ENCODE measurements around the gene SLC14A1. TPM values are rescaled to one million over a fixed set of nuclear protein-coding genes. Genes with fewer than 3 reads are reported as not detected.

The SLC14A1 gene
- total and polyA plus RNA-seq, 2 donors (not counting 1 experiment from before 2014, with no cell fraction given) = 5.8 to 6.4 TPM

GRCh38 chr18:45741056-45741455 lies 17.1 kb downstream of the SLC14A1 start:
- no peak for TF ChIP-seq EZH2 (IDR thresholded peaks at IDR 0.05; ENCODE audit: borderline replicate concordance, insufficient read depth, low read depth, low read length, poor library complexity, severe bottlenecking)
- TF ChIP-seq, protein P1, sequence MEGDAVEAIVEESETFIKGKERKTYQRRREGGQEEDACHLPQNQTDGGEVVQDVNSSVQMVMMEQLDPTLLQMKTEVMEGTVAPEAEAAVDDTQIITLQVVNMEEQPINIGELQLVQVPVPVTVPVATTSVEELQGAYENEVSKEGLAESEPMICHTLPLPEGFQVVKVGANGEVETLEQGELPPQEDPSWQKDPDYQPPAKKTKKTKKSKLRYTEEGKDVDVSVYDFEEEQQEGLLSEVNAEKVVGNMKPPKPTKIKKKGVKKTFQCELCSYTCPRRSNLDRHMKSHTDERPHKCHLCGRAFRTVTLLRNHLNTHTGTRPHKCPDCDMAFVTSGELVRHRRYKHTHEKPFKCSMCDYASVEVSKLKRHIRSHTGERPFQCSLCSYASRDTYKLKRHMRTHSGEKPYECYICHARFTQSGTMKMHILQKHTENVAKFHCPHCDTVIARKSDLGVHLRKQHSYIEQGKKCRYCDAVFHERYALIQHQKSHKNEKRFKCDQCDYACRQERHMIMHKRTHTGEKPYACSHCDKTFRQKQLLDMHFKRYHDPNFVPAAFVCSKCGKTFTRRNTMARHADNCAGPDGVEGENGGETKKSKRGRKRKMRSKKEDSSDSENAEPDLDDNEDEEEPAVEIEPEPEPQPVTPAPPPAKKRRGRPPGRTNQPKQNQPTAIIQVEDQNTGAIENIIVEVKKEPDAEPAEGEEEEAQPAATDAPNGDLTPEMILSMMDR (IDR thresholded peaks at IDR 0.05) = no peak
- Mint-ChIP-seq H3K4me3 (no peak overlapping the region), H3K4me1 (no peaks in the 10 kb centered on the region), H3K27ac (no peak overlapping the region), H3K27me3 (no peaks in the 10 kb centered on the region), H3K9me3 (ENCODE audit: insufficient read depth) (no peaks in the 10 kb centered on the region)
- Histone ChIP-seq H3K9ac (ENCODE audit: low read length) (no peak overlapping the region), H3K4me3 (ENCODE audit: control extremely low read depth in 1 of 5, extremely low read depth in 1 of 5, insufficient read depth in 1 of 5, low read depth in 2 of 5, low read length in 4 of 5) (no peak overlapping the region), H3K4me2 (replicated peaks; ENCODE audit: low read depth, low read length, poor library complexity, severe bottlenecking) (no peak overlapping the region), H4K20me1 (ENCODE audit: control insufficient read depth, insufficient read depth, low read length, poor library complexity, severe bottlenecking) (no peaks in the 10 kb centered on the region), H3K27ac (ENCODE audit: low read length in 2 of 2) (no peak overlapping the region), H3K79me2 (ENCODE audit: control insufficient read depth, insufficient read depth, low read length) (no peaks in the 10 kb centered on the region), H3K36me3 (replicated peaks in 1 of 2; ENCODE audit: control extremely low read depth in 1 of 2, control insufficient read depth in 1 of 2, extremely low read depth in 1 of 2, insufficient read depth in 2 of 2, low read length in 1 of 2) (peaks cover 4 to 6% of the 10 kb centered on the region in 2 experiments), H3K27me3 (replicated peaks in 1 of 4; ENCODE audit: control extremely low read depth in 1 of 4, control insufficient read depth in 3 of 4, insufficient read depth in 4 of 4, low read length in 3 of 4) (no peaks in the 10 kb centered on the region), H3K4me1 (ENCODE audit: control insufficient read depth in 2 of 2, insufficient read depth in 2 of 2, low read length in 2 of 2) (no peaks in the 10 kb centered on the region), H3K9me3 (ENCODE audit: control extremely low read depth in 1 of 3, control insufficient read depth in 2 of 3, insufficient read depth in 1 of 3, low read length in 2 of 3) (no peaks in the 10 kb centered on the region), H2AFZ (ENCODE audit: insufficient read depth, low read depth, low read length, poor library complexity, severe bottlenecking) (no peak overlapping the region)
- no CpG with 5 or more reads among the region's 3 CpGs for WGBS (ENCODE audit: insufficient coverage)
- no peak for ATAC-seq (ENCODE audit: low read depth)
- ChIA-PET POLR2A (no interaction called here), CTCF (no interaction called here)
- no peak for DNase-seq
- intact Hi-C loops (cut with micrococcal nuclease) = no loop called here

GRCh38 chr18:45745817-45746461 lies 22.0 kb downstream of the SLC14A1 start:
- DNase-seq = no peak
- no peak for ATAC-seq (ENCODE audit: low read depth)
- CTCF ChIA-PET = interaction anchor here (1.4 kb wide), 1 partner anchor 9 kb away, joined by 3 read pairs; no protein-coding TSS in a partner anchor
- H3K9ac ChIP-seq (ENCODE audit: low read length) = no peak overlapping the region
- H3K79me2 ChIP-seq (ENCODE audit: control insufficient read depth, insufficient read depth, low read length) = no peaks in the 10 kb centered on the region
- TF ChIP-seq EZH2 (IDR thresholded peaks at IDR 0.05; ENCODE audit: borderline replicate concordance, insufficient read depth, low read depth, low read length, poor library complexity, severe bottlenecking) = no peak
- TF ChIP-seq, protein P1 (IDR thresholded peaks at IDR 0.05) = no peak
- H3K4me1 ChIP-seq (ENCODE audit: control insufficient read depth in 2 of 2, insufficient read depth in 2 of 2, low read length in 2 of 2) = peaks cover 0 to 9% of the 10 kb centered on the region in 2 donors
- Mint-ChIP-seq H3K9me3 (ENCODE audit: insufficient read depth) (no peaks in the 10 kb centered on the region), H3K4me3 (no peak overlapping the region), H3K27ac (no peak overlapping the region), H3K4me1 (peaks cover 9% of the 10 kb centered on the region), H3K27me3 (no peaks in the 10 kb centered on the region)
- H3K36me3 ChIP-seq (replicated peaks in 1 of 2; ENCODE audit: control extremely low read depth in 1 of 2, control insufficient read depth in 1 of 2, extremely low read depth in 1 of 2, insufficient read depth in 2 of 2, low read length in 1 of 2) = no peaks in the 10 kb centered on the region
- H3K4me3 ChIP-seq (ENCODE audit: control extremely low read depth in 1 of 5, extremely low read depth in 1 of 5, insufficient read depth in 1 of 5, low read depth in 2 of 5, low read length in 4 of 5) = no peak overlapping the region
- H3K9me3 ChIP-seq (ENCODE audit: control extremely low read depth in 1 of 3, control insufficient read depth in 2 of 3, insufficient read depth in 1 of 3, low read length in 2 of 3) = no peaks in the 10 kb centered on the region
- POLR2A ChIA-PET = no interaction called here
- 79% methylated on average over 2 of the region's 5 CpGs for WGBS (ENCODE audit: insufficient coverage)
- H3K27me3 ChIP-seq (replicated peaks in 1 of 4; ENCODE audit: control extremely low read depth in 1 of 4, control insufficient read depth in 3 of 4, insufficient read depth in 4 of 4, low read length in 3 of 4) = no peaks in the 10 kb centered on the region
- intact Hi-C loops (cut with micrococcal nuclease) = no loop called here
- no peak overlapping the region for H2AFZ ChIP-seq (ENCODE audit: insufficient read depth, low read depth, low read length, poor library complexity, severe bottlenecking)
- no peak overlapping the region for H3K27ac ChIP-seq (ENCODE audit: low read length in 2 of 2)
- H4K20me1 ChIP-seq (ENCODE audit: control insufficient read depth, insufficient read depth, low read length, poor library complexity, severe bottlenecking) = no peaks in the 10 kb centered on the region
- H3K4me2 ChIP-seq (replicated peaks; ENCODE audit: low read depth, low read length, poor library complexity, severe bottlenecking) = no peak overlapping the region
